NOMO-1 (cell line): ENCODE results near the gene SYT17.

Source experiments
- DNase-seq, 2 experiments: peaks; one replicate each; lab custom pipeline; 2025; ENCODE audit not compliant: unreplicated experiment in 2 of 2; lab: John Stamatoyannopoulos, UW

The SYT17 gene

GRCh38 chr16:19167710-19168370, at the start of gene SYT17:
SYT17 (plus strand) TSS chr16:19168240; CDS start chr16:19168647, 407 bp downstream.
- DNase-seq = peak; percentile 83 to 90

- DNase-seq = peak; percentile 63 to 72
These were observed 49.1 kb upstream of the SYT17 start for GRCh38 chr16:19118938-19119431.

GRCh38 chr16:19119564-19119963, 48.5 kb upstream of the SYT17 start:
- peak in 1 of 2 experiments; percentile 19 for DNase-seq

GRCh38 chr16:19123535-19124178, 44.4 kb upstream of the SYT17 start:
- no peak for DNase-seq

- DNase-seq = no peak
These were observed 41.7 kb upstream of the SYT17 start for GRCh38 chr16:19126300-19126699.

- DNase-seq = no peak
These were observed 40.8 kb upstream of the SYT17 start for GRCh38 chr16:19127205-19127604.

- peak in 1 of 2 experiments; percentile 5 for DNase-seq
These were observed 40.3 kb upstream of the SYT17 start for GRCh38 chr16:19127674-19128131.

- DNase-seq = no peak
These were observed 39.4 kb upstream of the SYT17 start for GRCh38 chr16:19128454-19129200.

- no peak for DNase-seq
These were observed 37.7 kb upstream of the SYT17 start for GRCh38 chr16:19130385-19130784.

- DNase-seq = peak; percentile 47 to 48
These were observed 36.9 kb upstream of the SYT17 start for GRCh38 chr16:19130852-19131824.

GRCh38 chr16:19131825-19132218, 36.2 kb upstream of the SYT17 start:
- DNase-seq = no peak

GRCh38 chr16:19132255-19132654, 35.8 kb upstream of the SYT17 start:
- DNase-seq = no peak

- DNase-seq = no peak
These were observed 35.1 kb upstream of the SYT17 start for GRCh38 chr16:19132898-19133297.

GRCh38 chr16:19133600-19133999, 34.4 kb upstream of the SYT17 start:
- no peak for DNase-seq

GRCh38 chr16:19135201-19135842, 32.7 kb upstream of the SYT17 start:
- no peak for DNase-seq

GRCh38 chr16:19135896-19136438, 32.1 kb upstream of the SYT17 start:
- DNase-seq = no peak

- peak; percentile 27 to 64 for DNase-seq
These were observed 31.4 kb upstream of the SYT17 start for GRCh38 chr16:19136549-19137196.

- peak in 1 of 2 experiments; percentile 28 for DNase-seq
These were observed 30.6 kb upstream of the SYT17 start for GRCh38 chr16:19137201-19138128.
